GM19193 (cell line): ENCODE results near the gene PAX2.

Experiments used
- POLR2A ChIP-seq: IDR thresholded peaks from 4 replicates; pipeline ENCODE4 v1.6.1; 2011; ENCODE audit not compliant: insufficient read depth, insufficient read length; ENCODE audit errors: extremely low read depth

Gene PAX2

DNA sequence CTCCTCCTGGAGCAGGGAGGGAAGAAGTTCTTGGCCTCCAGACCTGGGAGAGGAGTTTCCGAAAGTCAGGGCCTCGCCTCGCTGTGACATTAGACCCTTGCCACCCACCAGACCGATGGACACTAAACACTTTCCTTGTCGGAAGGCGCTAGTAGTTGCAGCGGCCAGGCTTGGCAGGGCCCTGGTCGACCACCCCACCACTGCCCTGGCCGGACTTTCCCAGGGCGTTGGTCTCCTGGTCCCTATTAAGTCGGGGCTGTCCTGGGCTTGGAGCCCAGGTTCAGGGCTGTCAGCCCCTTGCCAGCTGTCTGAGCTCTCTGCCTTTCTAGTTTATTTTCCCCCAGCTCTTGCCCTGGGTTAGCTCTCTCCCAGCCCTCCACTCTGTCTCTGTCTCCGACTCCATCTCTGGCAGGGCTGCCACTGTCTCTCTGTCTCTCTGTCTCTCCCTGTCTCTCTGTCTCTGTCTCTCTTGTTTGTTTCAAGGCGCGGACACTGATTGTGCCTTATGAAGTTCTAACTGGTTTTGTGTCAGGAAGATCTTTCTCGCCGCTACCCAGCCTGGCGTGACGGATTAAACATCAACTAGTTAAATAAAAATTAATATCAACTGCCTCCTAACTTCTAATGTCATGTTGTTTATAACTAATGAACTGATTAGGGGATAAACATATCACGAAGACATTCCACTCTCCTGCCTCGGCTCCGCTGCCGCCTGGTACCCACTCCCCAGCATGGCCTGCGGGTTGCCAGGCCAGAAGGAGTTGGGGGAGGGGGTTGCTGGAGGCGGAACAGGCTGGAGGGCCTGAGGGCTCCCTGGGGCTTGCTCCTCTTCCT lies 13.8 kb upstream of the PAX2 start:
- no peak for TF ChIP-seq POLR2A

GRCh38 chr10:100732241-100732596 lies 13.2 kb upstream of the PAX2 start:
- no peak for TF ChIP-seq POLR2A

GRCh38 chr10:100733329-100733728 lies 12.1 kb upstream of the PAX2 start:
- no peak for TF ChIP-seq POLR2A

GRCh38 chr10:100734295-100735086 lies 10.9 kb upstream of the PAX2 start:
- no peak for TF ChIP-seq POLR2A

GRCh38 chr10:100735087-100735336 lies 10.4 kb upstream of the PAX2 start:
- no peak for TF ChIP-seq POLR2A

- TF ChIP-seq POLR2A = no peak
Measured at GRCh38 chr10:100735337-100736143, 9.8 kb upstream of the PAX2 start.

DNA sequence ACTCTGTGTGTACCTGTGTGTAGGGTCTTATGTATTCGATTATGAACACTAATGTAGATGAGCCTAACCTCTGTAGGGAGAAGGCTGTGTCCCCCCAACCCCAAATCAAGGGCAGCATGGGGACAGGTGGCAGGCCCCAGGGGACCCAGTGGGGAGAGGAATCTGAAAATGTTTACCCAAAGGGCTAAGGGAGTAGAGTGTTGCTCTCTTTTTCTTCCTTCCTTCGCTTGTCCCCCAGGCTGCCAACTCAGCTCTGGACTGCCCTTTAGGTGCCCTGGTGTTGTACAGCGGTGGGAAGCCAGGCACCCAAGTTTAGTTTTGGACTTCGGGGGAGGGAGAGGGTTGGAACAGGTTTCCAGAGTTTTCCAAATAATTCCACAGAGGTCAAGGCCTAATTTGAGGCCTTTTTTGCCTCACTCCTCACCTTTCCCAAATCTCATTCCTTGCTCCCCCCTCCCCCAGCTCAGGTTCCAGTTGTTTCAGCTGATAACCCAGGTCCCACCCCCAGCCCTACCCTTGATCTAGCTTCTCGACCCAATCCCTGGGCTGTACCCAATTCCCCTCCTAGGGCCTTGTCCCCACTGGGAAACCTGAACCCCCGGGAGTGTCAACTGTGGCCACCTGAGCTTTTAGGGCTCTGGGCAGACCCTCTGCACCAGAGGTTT lies 9.1 kb upstream of the PAX2 start:
- TF ChIP-seq POLR2A = no peak

GRCh38 chr10:100736809-100737354 lies 8.5 kb upstream of the PAX2 start:
- TF ChIP-seq POLR2A = no peak

- TF ChIP-seq POLR2A = no peak
Measured at GRCh38 chr10:100737355-100738054, 7.9 kb upstream of the PAX2 start.

DNA sequence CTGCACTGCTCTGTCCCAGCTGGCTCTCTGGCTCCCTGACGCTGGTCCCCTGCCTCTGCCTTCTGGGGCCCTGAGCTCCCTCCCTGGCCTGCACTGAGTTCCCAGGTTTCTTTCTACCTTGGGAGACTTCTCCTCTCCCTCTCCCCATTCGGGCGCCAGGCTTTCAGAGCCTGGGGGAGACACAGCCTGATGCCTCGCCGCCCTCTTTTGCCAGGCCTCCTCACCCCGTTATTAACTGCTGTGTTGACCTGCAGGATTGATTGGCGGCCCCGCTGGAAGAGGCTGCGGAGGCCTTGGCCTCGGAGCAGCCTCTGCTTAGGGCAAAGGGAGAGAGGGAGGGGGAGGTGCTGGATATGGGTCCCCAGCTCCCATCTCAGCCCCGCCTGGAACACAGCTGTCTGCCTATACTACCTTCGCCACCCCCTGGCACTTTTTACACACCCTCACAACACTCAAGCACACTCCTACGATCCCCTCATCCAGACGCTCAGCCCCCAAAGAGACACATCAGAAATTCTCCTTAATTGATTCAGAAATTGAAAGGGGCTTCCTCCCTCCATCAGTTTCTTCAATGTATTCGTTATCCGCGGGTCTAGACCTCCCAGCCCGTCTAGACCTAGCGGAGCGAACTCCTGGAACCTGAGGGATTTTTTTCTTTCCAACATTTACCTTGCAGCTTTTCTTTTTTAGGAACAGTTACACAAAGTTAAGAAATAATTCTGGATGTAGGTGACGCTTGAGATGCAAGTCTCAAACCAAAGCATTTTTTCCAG lies 7.1 kb upstream of the PAX2 start:
- no peak for TF ChIP-seq POLR2A

DNA sequence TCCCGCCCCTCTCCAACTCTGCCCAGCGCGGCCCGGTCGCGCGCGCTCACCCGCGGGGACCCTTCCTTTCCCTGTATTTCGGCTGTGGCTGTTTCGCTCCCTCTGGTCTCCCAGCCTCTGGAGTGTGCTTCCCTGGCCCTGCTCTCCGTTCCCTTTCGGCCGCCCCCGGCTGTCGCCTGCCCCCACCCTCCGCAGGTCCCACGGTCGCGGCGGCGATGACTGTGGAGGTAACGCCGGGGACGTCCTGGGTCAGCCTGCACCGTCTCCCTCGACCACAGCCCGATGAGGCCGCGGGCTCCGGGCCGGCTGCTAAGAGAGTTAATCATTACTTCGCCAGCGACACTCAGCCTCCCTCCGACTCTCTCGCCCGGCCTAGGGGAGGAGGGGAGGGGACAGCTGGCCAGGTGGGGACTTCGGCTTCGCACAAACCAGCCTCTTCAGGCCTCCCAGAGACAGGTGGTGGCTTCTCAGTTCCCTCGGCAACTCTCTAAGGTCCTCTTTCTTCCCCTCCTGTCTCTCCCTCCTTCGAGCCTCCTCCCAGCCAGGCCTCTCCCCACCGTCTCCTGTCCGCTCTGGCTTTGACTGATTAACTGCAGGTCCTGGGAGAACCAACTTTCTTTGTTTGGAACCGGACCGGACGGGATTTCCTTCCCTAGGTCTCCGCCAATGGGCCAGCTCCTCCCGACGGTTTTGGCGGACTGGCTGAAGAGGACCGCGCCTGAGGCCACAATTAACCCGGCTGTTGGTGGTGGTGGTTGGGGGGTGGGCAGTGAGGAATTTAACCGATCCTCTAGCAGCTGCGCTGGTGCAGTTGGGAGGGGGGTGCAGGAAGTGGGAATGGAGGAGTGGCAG lies 5.6 kb upstream of the PAX2 start:
- no peak for TF ChIP-seq POLR2A

GRCh38 chr10:100740476-100741377 lies 4.7 kb upstream of the PAX2 start:
- TF ChIP-seq POLR2A = no peak
